ENCODE results near the gene ITK.

ITK gene

GRCh38 chr5:157214861-157215513, 34.3 kb downstream of the ITK start:
- Histone ChIP-seq H3K9ac (ENCODE audit: low read length) (peak overlapping the region; percentile 20; the same call in 1 of the 2 replicates), H2AFZ (ENCODE audit: low read depth, low read length, severe bottlenecking) (peak overlapping the region; percentile 50), H3K4me2 (ENCODE audit: low read depth, low read length, poor library complexity, severe bottlenecking) (peak overlapping the region; percentile 44), H3K9me2 (replicated peaks; ENCODE audit: insufficient read depth, low read length) (no peaks in the 10 kb centered on the region), H3K79me2 (ENCODE audit: insufficient read depth, low read length) (no peaks in the 10 kb centered on the region), H3F3A (ENCODE audit: insufficient read depth) (no peaks in the 10 kb centered on the region), H3K4me3 (ENCODE audit: insufficient read depth, low read length, poor library complexity, severe bottlenecking) (no peak overlapping the region), H3K27me3 (ENCODE audit: low read length) (no peaks in the 10 kb centered on the region), H3K36me3 (ENCODE audit: low read length) (no peaks in the 10 kb centered on the region), H3K27ac (ENCODE audit: low read depth, low read length) (peak overlapping the region; percentile 66), H4K20me1 (ENCODE audit: low read depth, low read length) (no peaks in the 10 kb centered on the region), H3K9me3 (ENCODE audit: insufficient read depth, low read length) (no peaks in the 10 kb centered on the region)
- no peak for TF ChIP-seq EZH2phosphoT487 (conservative IDR thresholded peaks at IDR 0.05; ENCODE audit: low read length)
- TF ChIP-seq, protein P1, sequence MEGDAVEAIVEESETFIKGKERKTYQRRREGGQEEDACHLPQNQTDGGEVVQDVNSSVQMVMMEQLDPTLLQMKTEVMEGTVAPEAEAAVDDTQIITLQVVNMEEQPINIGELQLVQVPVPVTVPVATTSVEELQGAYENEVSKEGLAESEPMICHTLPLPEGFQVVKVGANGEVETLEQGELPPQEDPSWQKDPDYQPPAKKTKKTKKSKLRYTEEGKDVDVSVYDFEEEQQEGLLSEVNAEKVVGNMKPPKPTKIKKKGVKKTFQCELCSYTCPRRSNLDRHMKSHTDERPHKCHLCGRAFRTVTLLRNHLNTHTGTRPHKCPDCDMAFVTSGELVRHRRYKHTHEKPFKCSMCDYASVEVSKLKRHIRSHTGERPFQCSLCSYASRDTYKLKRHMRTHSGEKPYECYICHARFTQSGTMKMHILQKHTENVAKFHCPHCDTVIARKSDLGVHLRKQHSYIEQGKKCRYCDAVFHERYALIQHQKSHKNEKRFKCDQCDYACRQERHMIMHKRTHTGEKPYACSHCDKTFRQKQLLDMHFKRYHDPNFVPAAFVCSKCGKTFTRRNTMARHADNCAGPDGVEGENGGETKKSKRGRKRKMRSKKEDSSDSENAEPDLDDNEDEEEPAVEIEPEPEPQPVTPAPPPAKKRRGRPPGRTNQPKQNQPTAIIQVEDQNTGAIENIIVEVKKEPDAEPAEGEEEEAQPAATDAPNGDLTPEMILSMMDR (IDR thresholded peaks at IDR 0.05; ENCODE audit: insufficient read depth, low read length, poor library complexity, severe bottlenecking), result no peak

DNA sequence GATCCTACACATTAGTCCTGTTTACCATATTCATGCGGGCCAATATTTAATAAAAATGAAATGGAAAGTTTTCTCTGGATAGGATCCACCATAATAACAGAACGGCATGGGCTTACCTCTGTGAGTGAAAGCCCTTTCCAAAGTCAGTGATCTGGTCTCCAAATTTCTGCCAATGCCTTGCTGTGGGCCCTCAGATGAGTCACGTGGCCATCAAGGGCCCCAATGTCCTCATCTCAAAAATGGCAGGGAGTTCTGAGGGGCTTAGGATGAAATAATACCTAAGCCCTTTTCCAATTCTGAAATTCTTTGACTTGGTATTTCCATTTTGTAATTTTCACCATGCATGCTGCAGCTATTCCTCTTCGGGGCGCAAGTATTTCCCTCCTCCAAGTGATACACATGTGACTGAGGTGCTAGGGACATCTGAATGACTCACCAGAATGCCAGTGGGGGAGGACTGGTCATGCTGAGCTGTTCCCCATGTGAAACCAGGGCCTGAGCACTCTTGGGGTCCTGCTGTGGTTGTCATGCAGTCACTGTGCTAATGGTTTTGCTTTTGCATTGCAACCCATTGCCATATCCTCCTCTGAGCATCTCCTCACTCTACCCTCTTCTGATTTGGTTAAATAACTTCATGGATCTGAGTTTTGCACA, 35.0 kb downstream of the ITK start:
- no peaks in the 10 kb centered on the region for H4K20me1 ChIP-seq (ENCODE audit: low read depth, low read length)
- peak overlapping the region; percentile 66; the same call in 1 of the 2 replicates for H3K27ac ChIP-seq (ENCODE audit: low read depth, low read length)
- H3K9ac ChIP-seq (ENCODE audit: low read length), result no peak overlapping the region
- no peaks in the 10 kb centered on the region for H3K9me2 ChIP-seq (replicated peaks; ENCODE audit: insufficient read depth, low read length)
- no peaks in the 10 kb centered on the region for H3K9me3 ChIP-seq (ENCODE audit: insufficient read depth, low read length)
- no peaks in the 10 kb centered on the region for H3K36me3 ChIP-seq (ENCODE audit: low read length)
- no peaks in the 10 kb centered on the region for H3F3A ChIP-seq (ENCODE audit: insufficient read depth)
- H3K27me3 ChIP-seq (ENCODE audit: low read length), result no peaks in the 10 kb centered on the region
- H3K4me3 ChIP-seq (ENCODE audit: insufficient read depth, low read length, poor library complexity, severe bottlenecking), result no peak overlapping the region
- peak overlapping the region; percentile 44 for H3K4me2 ChIP-seq (ENCODE audit: low read depth, low read length, poor library complexity, severe bottlenecking)
- no peak overlapping the region for H2AFZ ChIP-seq (ENCODE audit: low read depth, low read length, severe bottlenecking)
- no peaks in the 10 kb centered on the region for H3K79me2 ChIP-seq (ENCODE audit: insufficient read depth, low read length)
- TF ChIP-seq, protein P1 (IDR thresholded peaks at IDR 0.05; ENCODE audit: insufficient read depth, low read length, poor library complexity, severe bottlenecking), result no peak
- no peak for TF ChIP-seq EZH2phosphoT487 (conservative IDR thresholded peaks at IDR 0.05; ENCODE audit: low read length)

DNA sequence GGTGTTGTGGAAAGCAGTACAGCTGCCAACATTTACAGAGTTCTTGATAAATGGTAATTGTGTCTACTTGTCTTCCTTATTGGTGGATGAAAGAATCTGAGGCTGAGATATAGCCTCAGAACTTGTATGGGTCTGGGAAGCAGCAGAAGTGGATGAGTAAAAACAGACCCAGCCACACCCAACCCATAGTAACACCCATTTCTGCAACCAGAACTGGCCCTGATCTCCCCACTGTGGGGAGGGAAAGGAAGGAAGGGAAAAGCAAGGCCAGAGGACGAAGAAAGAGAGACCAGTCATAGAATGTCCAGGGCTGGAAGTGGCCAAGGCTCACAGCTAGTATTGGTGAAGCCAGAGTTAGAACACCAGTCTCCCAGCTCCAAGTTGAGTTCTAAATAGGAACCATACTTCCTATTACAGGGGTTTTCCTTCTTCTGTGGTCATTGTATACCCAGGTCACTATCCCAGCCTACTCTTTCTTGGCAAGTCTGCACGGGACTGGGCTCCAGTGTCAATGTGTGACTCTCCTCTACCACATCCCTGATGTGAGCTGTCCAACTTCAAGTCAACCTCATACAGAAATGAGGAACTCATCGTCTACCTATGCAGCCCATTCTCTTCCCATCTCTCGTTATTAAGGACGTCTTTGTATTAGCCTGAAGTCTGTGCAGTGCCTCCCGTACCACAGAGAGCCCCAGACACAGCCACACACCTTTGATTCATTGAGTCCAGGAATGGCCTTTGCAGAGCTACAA, 35.9 kb downstream of the ITK start:
- Histone ChIP-seq H3K9ac (ENCODE audit: low read length) (no peak overlapping the region), H2AFZ (ENCODE audit: low read depth, low read length, severe bottlenecking) (peak overlapping the region; percentile 30), H3K9me2 (replicated peaks; ENCODE audit: insufficient read depth, low read length) (no peaks in the 10 kb centered on the region), H3K27me3 (ENCODE audit: low read length) (no peaks in the 10 kb centered on the region), H4K20me1 (ENCODE audit: low read depth, low read length) (no peaks in the 10 kb centered on the region), H3F3A (ENCODE audit: insufficient read depth) (no peaks in the 10 kb centered on the region), H3K27ac (ENCODE audit: low read depth, low read length) (no peak overlapping the region), H3K4me3 (ENCODE audit: insufficient read depth, low read length, poor library complexity, severe bottlenecking) (no peak overlapping the region), H3K79me2 (ENCODE audit: insufficient read depth, low read length) (no peaks in the 10 kb centered on the region), H3K4me2 (ENCODE audit: low read depth, low read length, poor library complexity, severe bottlenecking) (no peak overlapping the region), H3K36me3 (ENCODE audit: low read length) (no peaks in the 10 kb centered on the region), H3K9me3 (ENCODE audit: insufficient read depth, low read length) (no peaks in the 10 kb centered on the region)
- TF ChIP-seq EZH2phosphoT487 (conservative IDR thresholded peaks at IDR 0.05; ENCODE audit: low read length), result no peak
- TF ChIP-seq, protein P1 (IDR thresholded peaks at IDR 0.05; ENCODE audit: insufficient read depth, low read length, poor library complexity, severe bottlenecking), result no peak

Measured in SU-DHL-6 (cell line).